Measurements from ENCODE around the gene DYDC1.

DYDC1 gene

DNA sequence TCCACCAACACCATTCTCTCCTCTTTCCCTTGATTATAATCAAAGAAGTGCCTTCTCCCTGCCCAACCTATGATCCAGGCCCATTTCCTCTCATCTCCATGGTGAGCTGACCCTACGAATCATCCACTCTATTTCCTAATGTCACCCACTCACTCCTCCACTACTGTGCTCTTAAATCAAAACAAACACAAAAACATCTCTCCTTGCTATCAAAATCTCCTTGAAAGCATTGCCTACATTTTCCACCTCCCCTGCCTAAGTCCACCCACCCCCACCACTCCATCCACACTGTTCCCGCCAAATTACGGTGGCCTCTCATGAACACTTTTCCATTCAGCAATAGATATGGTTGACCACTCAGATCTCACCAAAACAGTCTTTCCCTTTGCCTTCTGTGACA is 5.3 kb downstream of the DYDC1 start:
- Histone ChIP-seq H3K4ac (ENCODE audit: low read length) (no peak overlapping the region), H3K14ac (ENCODE audit: low read length) (no peak overlapping the region), H2AFZ (ENCODE audit: low read length) (no peak overlapping the region), H4K91ac (ENCODE audit: low read depth, low read length, poor library complexity) (no peak overlapping the region), H3K4me1 (ENCODE audit: control insufficient read depth in 2 of 2, insufficient read depth in 1 of 2, low read depth in 1 of 2, low read length in 2 of 2) (peaks cover 0 to 2% of the 10 kb centered on the region in 2 donors), H4K8ac (ENCODE audit: low read depth, low read length) (no peak overlapping the region), H3K27ac (replicated peaks; ENCODE audit: low read length) (no peak overlapping the region), H3K23ac (ENCODE audit: low read depth, low read length, poor library complexity) (no peak overlapping the region), H3K36me3 (replicated peaks in 1 of 2; ENCODE audit: control insufficient read depth in 2 of 2, insufficient read depth in 2 of 2, low read length in 2 of 2) (no peaks in the 10 kb centered on the region), H2BK15ac (ENCODE audit: low read length) (no peak overlapping the region), H3K4me2 (ENCODE audit: insufficient read depth, low read length, poor library complexity, severe bottlenecking) (no peak overlapping the region), H3K79me1 (ENCODE audit: low read depth, low read length) (no peaks in the 10 kb centered on the region), H3K9me3 (replicated peaks in 1 of 2; ENCODE audit: control insufficient read depth in 2 of 2, insufficient read depth in 1 of 2, low read depth in 1 of 2, low read length in 2 of 2) (no peaks in the 10 kb centered on the region), H3K18ac (ENCODE audit: low read length) (no peak overlapping the region), H3K27me3 (ENCODE audit: control insufficient read depth in 3 of 3, insufficient read depth in 3 of 3, low read depth in 1 of 3, low read length in 3 of 3) (peaks cover 0 to 14% (median under 1%) of the 10 kb centered on the region in 3 experiments), H2BK120ac (ENCODE audit: low read depth, low read length) (no peak overlapping the region), H3K4me3 (ENCODE audit: low read length in 2 of 2) (no peak overlapping the region), H2AK5ac (ENCODE audit: low read depth, low read length) (no peak overlapping the region), H2BK5ac (ENCODE audit: low read length) (no peak overlapping the region), H2BK12ac (ENCODE audit: low read length) (no peak overlapping the region), H3K9ac (ENCODE audit: low read depth, low read length, poor library complexity) (no peak overlapping the region)
- WGBS, 2 donors (ENCODE audit: extremely low coverage in 2 of 2, insufficient read length in 2 of 2, insufficient replicate concordance in 1 of 2) = no CpG with 5 or more reads among the region's 3 CpGs
- DNase-seq (ENCODE audit: low spot score) = no peak

DNA sequence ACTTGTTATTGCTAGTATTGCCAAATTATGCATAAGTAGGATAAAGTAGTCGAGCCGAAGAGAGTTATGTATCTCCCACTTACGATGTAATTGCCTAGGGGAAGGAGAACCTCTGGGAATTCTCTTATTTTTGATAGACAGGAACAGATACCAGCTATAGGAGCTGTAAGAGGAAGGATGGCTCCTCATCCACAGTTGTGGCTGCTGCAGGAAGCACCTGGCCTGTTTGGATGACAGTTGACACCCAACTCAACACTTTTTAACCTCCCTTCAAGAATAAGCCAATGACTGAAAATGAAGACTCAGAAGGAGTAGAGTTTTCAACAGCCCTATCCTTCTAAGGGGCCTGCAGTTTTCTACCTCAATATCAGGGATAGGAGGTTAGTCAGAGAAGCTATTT is 6.3 kb downstream of the DYDC1 start:
- H2BK5ac ChIP-seq (ENCODE audit: low read length) = no peak overlapping the region
- no peak overlapping the region for H3K4me2 ChIP-seq (ENCODE audit: insufficient read depth, low read length, poor library complexity, severe bottlenecking)
- H3K9me3 ChIP-seq (replicated peaks in 1 of 2; ENCODE audit: control insufficient read depth in 2 of 2, insufficient read depth in 1 of 2, low read depth in 1 of 2, low read length in 2 of 2) = no peaks in the 10 kb centered on the region
- H3K9ac ChIP-seq (ENCODE audit: low read depth, low read length, poor library complexity) = no peak overlapping the region
- H3K79me1 ChIP-seq (ENCODE audit: low read depth, low read length) = no peaks in the 10 kb centered on the region
- H4K91ac ChIP-seq (ENCODE audit: low read depth, low read length, poor library complexity) = no peak overlapping the region
- H3K4me3 ChIP-seq (ENCODE audit: low read length in 2 of 2) = no peak overlapping the region
- no peak for DNase-seq (ENCODE audit: low spot score)
- H4K8ac ChIP-seq (ENCODE audit: low read depth, low read length) = no peak overlapping the region
- H3K36me3 ChIP-seq (replicated peaks in 1 of 2; ENCODE audit: control insufficient read depth in 2 of 2, insufficient read depth in 2 of 2, low read length in 2 of 2) = no peaks in the 10 kb centered on the region
- no peak overlapping the region for H2AFZ ChIP-seq (ENCODE audit: low read length)
- H3K18ac ChIP-seq (ENCODE audit: low read length) = no peak overlapping the region
- no CpG with 5 or more reads among the region's 3 CpGs for WGBS, 2 donors (ENCODE audit: extremely low coverage in 2 of 2, insufficient read length in 2 of 2, insufficient replicate concordance in 1 of 2)
- no peak overlapping the region for H3K14ac ChIP-seq (ENCODE audit: low read length)
- H2BK15ac ChIP-seq (ENCODE audit: low read length) = no peak overlapping the region
- peaks cover 0 to 2% of the 10 kb centered on the region in 2 donors for H3K4me1 ChIP-seq (ENCODE audit: control insufficient read depth in 2 of 2, insufficient read depth in 1 of 2, low read depth in 1 of 2, low read length in 2 of 2)
- H2BK12ac ChIP-seq (ENCODE audit: low read length) = no peak overlapping the region
- H3K23ac ChIP-seq (ENCODE audit: low read depth, low read length, poor library complexity) = no peak overlapping the region
- H3K27me3 ChIP-seq (ENCODE audit: control insufficient read depth in 3 of 3, insufficient read depth in 3 of 3, low read depth in 1 of 3, low read length in 3 of 3) = peaks cover 0 to 7% (median 0%) of the 10 kb centered on the region in 3 experiments
- no peak overlapping the region for H2BK120ac ChIP-seq (ENCODE audit: low read depth, low read length)
- H3K27ac ChIP-seq (replicated peaks; ENCODE audit: low read length) = no peak overlapping the region
- no peak overlapping the region for H2AK5ac ChIP-seq (ENCODE audit: low read depth, low read length)
- H3K4ac ChIP-seq (ENCODE audit: low read length) = no peak overlapping the region

DNA sequence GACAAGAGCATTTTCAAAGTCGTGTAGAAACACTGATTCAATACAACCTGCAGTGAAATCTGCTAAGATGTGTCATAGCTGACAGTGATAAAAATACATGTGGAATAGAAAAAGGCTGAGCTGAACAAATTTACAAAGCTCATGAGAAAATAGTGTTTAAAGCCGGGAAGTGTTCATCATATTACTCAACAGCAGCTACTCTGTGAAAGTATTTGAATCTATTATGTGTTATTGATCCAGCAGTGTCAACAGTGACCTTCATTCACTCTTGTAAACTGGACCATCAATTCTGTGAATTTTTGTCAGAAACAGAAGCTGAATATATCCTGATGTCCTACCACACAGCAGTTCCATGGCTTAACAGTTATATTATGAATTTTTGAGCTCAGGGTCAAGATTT is 11.6 kb downstream of the DYDC1 start:
- no peak overlapping the region for H2BK5ac ChIP-seq (ENCODE audit: low read length)
- H2BK15ac ChIP-seq (ENCODE audit: low read length) = no peak overlapping the region
- no peaks in the 10 kb centered on the region for H3K36me3 ChIP-seq (replicated peaks in 1 of 2; ENCODE audit: control insufficient read depth in 2 of 2, insufficient read depth in 2 of 2, low read length in 2 of 2)
- no peak overlapping the region for H3K4me3 ChIP-seq (ENCODE audit: low read length in 2 of 2)
- no peak for DNase-seq (ENCODE audit: low spot score)
- H3K27ac ChIP-seq (replicated peaks; ENCODE audit: low read length) = no peak overlapping the region
- no peaks in the 10 kb centered on the region for H3K9me3 ChIP-seq (replicated peaks in 1 of 2; ENCODE audit: control insufficient read depth in 2 of 2, insufficient read depth in 1 of 2, low read depth in 1 of 2, low read length in 2 of 2)
- no peaks in the 10 kb centered on the region for H3K79me1 ChIP-seq (ENCODE audit: low read depth, low read length)
- H3K14ac ChIP-seq (ENCODE audit: low read length) = no peak overlapping the region
- no peak overlapping the region for H3K4ac ChIP-seq (ENCODE audit: low read length)
- no peak overlapping the region for H2BK120ac ChIP-seq (ENCODE audit: low read depth, low read length)
- no peak overlapping the region for H4K8ac ChIP-seq (ENCODE audit: low read depth, low read length)
- WGBS, 2 donors (ENCODE audit: extremely low coverage in 2 of 2, insufficient read length in 2 of 2, insufficient replicate concordance in 1 of 2) = no CpG with 5 or more reads among the region's 2 CpGs
- H4K91ac ChIP-seq (ENCODE audit: low read depth, low read length, poor library complexity) = no peak overlapping the region
- H3K27me3 ChIP-seq (ENCODE audit: control insufficient read depth in 3 of 3, insufficient read depth in 3 of 3, low read depth in 1 of 3, low read length in 3 of 3) = peaks cover 0 to under 1% (median 0%) of the 10 kb centered on the region in 3 experiments
- H2AK5ac ChIP-seq (ENCODE audit: low read depth, low read length) = no peak overlapping the region
- no peak overlapping the region for H3K23ac ChIP-seq (ENCODE audit: low read depth, low read length, poor library complexity)
- no peak overlapping the region for H2BK12ac ChIP-seq (ENCODE audit: low read length)
- H3K9ac ChIP-seq (ENCODE audit: low read depth, low read length, poor library complexity) = no peak overlapping the region
- no peak overlapping the region for H2AFZ ChIP-seq (ENCODE audit: low read length)
- H3K18ac ChIP-seq (ENCODE audit: low read length) = no peak overlapping the region
- H3K4me2 ChIP-seq (ENCODE audit: insufficient read depth, low read length, poor library complexity, severe bottlenecking) = no peak overlapping the region
- H3K4me1 ChIP-seq (ENCODE audit: control insufficient read depth in 2 of 2, insufficient read depth in 1 of 2, low read depth in 1 of 2, low read length in 2 of 2) = no peaks in the 10 kb centered on the region

DNA sequence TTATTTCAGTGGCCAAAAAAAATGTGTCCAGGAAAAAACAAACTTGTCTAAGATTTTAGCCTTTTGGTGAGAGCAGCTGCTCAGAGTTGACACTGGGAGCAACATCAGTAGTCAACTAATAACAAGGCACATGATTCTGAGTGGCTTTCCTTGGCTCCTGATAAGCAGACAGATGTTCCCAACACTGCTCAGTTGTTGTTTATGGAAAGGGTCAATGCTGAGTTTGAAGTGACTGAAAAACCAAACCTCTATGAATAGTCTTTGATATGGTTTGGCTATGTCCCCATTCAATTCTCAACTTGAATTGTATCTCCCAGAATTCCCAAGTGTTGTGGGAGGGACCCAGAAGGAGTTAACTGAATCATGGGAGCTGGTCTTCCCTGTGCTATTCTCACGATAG is 12.3 kb downstream of the DYDC1 start:
- Histone ChIP-seq H2BK5ac (ENCODE audit: low read length) (no peak overlapping the region), H3K36me3 (replicated peaks in 1 of 2; ENCODE audit: control insufficient read depth in 2 of 2, insufficient read depth in 2 of 2, low read length in 2 of 2) (no peaks in the 10 kb centered on the region), H2BK12ac (ENCODE audit: low read length) (no peak overlapping the region), H2AFZ (ENCODE audit: low read length) (no peak overlapping the region), H3K27ac (replicated peaks; ENCODE audit: low read length) (no peak overlapping the region), H3K18ac (ENCODE audit: low read length) (no peak overlapping the region), H3K4me3 (ENCODE audit: low read length in 2 of 2) (no peak overlapping the region), H3K4me1 (ENCODE audit: control insufficient read depth in 2 of 2, insufficient read depth in 1 of 2, low read depth in 1 of 2, low read length in 2 of 2) (no peaks in the 10 kb centered on the region), H3K9ac (ENCODE audit: low read depth, low read length, poor library complexity) (no peak overlapping the region), H3K27me3 (ENCODE audit: control insufficient read depth in 3 of 3, insufficient read depth in 3 of 3, low read depth in 1 of 3, low read length in 3 of 3) (peaks cover 0 to 5% (median 0%) of the 10 kb centered on the region in 3 experiments), H3K4ac (ENCODE audit: low read length) (no peak overlapping the region), H3K9me3 (replicated peaks in 1 of 2; ENCODE audit: control insufficient read depth in 2 of 2, insufficient read depth in 1 of 2, low read depth in 1 of 2, low read length in 2 of 2) (no peaks in the 10 kb centered on the region), H2AK5ac (ENCODE audit: low read depth, low read length) (no peak overlapping the region), H3K79me1 (ENCODE audit: low read depth, low read length) (no peaks in the 10 kb centered on the region), H3K4me2 (ENCODE audit: insufficient read depth, low read length, poor library complexity, severe bottlenecking) (no peak overlapping the region), H2BK120ac (ENCODE audit: low read depth, low read length) (no peak overlapping the region), H4K91ac (ENCODE audit: low read depth, low read length, poor library complexity) (no peak overlapping the region), H2BK15ac (ENCODE audit: low read length) (no peak overlapping the region), H3K23ac (ENCODE audit: low read depth, low read length, poor library complexity) (no peak overlapping the region), H3K14ac (ENCODE audit: low read length) (no peak overlapping the region), H4K8ac (ENCODE audit: low read depth, low read length) (no peak overlapping the region)
- no CpG with 5 or more reads among the region's 1 CpG for WGBS, 2 donors (ENCODE audit: extremely low coverage in 2 of 2, insufficient read length in 2 of 2, insufficient replicate concordance in 1 of 2)
- no peak for DNase-seq (ENCODE audit: low spot score)

Measured in neuronal stem cell (in vitro differentiated cells).